Right ventricle myocardium superior (tissue), 1 donor: ENCODE measurements around the gene MAS1L. TPM values are rescaled to one million over a fixed set of nuclear protein-coding genes. Genes with fewer than 3 reads are reported as not detected.
"Not testable (repeated sequence)": the region's sequence is repeated elsewhere in the genome, so short reads cannot be mapped to it uniquely, and the experiment has no call there.

Experiments
- ATAC-seq: fragments of 200-7000 bp; cut with Tn5 transposase; one replicate; pipeline ENCODE4 v1.9.1; 2020; ENCODE audit warnings: mild to moderate bottlenecking; ENCODE audit not compliant: poor library complexity
- DNase-seq: peaks from one replicate; pipeline ENCODE4 v3.0.0-alpha.2; 2020
- intact Hi-C: fragments of 100-400 bp; cut with DNase I; formaldehyde crosslinking; loops from one replicate; pipeline ENCODE4 v1.11.2; 2022
- total RNA-seq: library from RNA; stranded (reverse); fragmentation: NEBNext Ultra II Directional; extraction: Animal tissue kit (Norgen Biotek cat#: 25700); gene quantifications from one replicate; pipeline ENCODE4 v1.2.1, GENCODE V29; 2021
- donor health status: DM: no; HTN: yes; CAD: no; lungs with severe emphysema.

Gene MAS1L
- total RNA-seq, 1 donor from 2014 or later: not detected

GRCh38 chr6:29442719-29443118 lies 45.0 kb downstream of the MAS1L start:
- intact Hi-C loops: no loop called here
- ATAC-seq: no peak
- no peak for DNase-seq

DNA sequence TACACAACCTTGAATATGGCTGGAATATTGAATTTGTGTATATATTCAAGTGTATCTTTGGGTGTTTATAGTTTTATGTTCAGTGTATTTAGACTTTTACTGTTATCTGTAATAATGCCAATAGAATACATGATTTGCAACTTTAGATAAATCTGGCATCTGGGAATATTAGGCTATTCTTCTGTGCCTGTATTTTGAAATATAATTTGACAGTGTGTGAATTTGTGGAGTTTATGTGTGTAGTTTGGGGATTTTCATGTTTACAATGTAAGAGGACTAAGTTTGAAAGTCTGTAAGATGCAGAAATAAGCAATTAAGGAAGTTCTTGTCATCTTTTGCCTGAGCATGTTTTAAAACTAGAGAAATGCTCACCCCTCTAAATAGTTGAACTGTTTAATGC lies 48.8 kb downstream of the MAS1L start, which contains the start of gene OR10C1:
TSS of gene OR10C1 (plus strand) at position 301 of the 400 bp plus-strand sequence. CDS start 710 bp downstream, outside the sequence.
- no peak for DNase-seq
- no peak for ATAC-seq
- intact Hi-C loops: no loop called here

DNA sequence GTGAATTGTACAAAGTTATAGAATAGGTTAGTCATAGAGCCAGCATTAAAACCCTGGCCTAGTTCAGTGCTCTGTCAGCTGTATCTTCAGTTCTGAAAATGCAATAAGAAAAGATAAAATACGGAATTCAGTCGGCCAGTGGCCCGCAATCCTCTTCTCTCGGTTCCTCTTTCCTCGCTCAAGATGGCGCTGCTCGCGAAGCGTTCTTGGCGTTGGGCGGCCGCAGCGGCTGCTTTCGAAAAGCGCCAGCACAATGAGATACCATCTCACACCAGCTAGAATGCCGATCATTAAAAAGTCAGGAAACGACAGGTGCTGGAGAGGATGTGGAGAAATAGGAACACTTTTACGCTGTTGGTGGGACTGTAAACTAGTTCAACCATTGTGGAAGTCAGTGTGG lies 51.0 kb downstream of the MAS1L start:
- intact Hi-C loops, ATAC-seq, DNase-seq: not testable (repeated sequence)

Other genes with a start within 250 kb of the MAS1L start
- gene OR14J1, start 186.3 kb downstream of the MAS1L start, total RNA-seq: not detected
- not detected for gene OR5V1, start 119.1 kb downstream of the MAS1L start, total RNA-seq
- not detected for gene OR12D3, start 112.7 kb downstream of the MAS1L start, total RNA-seq
- gene OR12D2, start 92.3 kb downstream of the MAS1L start, total RNA-seq: not detected
- gene OR12D1, start 73.0 kb downstream of the MAS1L start, total RNA-seq: not detected
- gene OR10C1, start 48.6 kb downstream of the MAS1L start, total RNA-seq: not detected
- gene OR11A1, start 30.9 kb downstream of the MAS1L start, total RNA-seq: not detected
- gene OR2H1, start 30.8 kb downstream of the MAS1L start, total RNA-seq: not detected
- 0.35 TPM for gene UBD, start 71.8 kb upstream of the MAS1L start, total RNA-seq
- gene OR2H2, start 97.2 kb upstream of the MAS1L start, total RNA-seq: not detected
- gene GABBR1, start 145.2 kb upstream of the MAS1L start, total RNA-seq: 18.4 TPM
- gene MOG, start 169.1 kb upstream of the MAS1L start, total RNA-seq: 10.3 TPM
- not detected for gene ZFP57, start 193.2 kb upstream of the MAS1L start, total RNA-seq
- 27.2 TPM for gene HLA-F, start 235.5 kb upstream of the MAS1L start, total RNA-seq